Stimulated activated CD8-positive, alpha-beta memory T cell treated with anti-CD3 and anti-CD28 coated beads, Interleukin-7, amount 100 ng/mL, for 24 hours (primary cell): Measurements from ENCODE around the gene NIPAL3.
"Not testable (repeated sequence)": the region's sequence is repeated elsewhere in the genome, so short reads cannot be mapped to it uniquely, and the experiment has no call there.

ENCODE experiments used
- DNase-seq: peaks from one replicate; pipeline ENCODE4 v3.0.0-alpha.2; 2020; ENCODE audit warnings: low read depth

The NIPAL3 gene

GRCh38 chr1:24421502-24421901 is 5.9 kb downstream of the NIPAL3 start:
- no peak for DNase-seq

- DNase-seq, result no peak
These were observed 8.6 kb downstream of the NIPAL3 start for GRCh38 chr1:24424207-24424606.

- DNase-seq, result no peak
These were observed 9.4 kb downstream of the NIPAL3 start for GRCh38 chr1:24424990-24425389.

- no peak for DNase-seq
These were observed 9.8 kb downstream of the NIPAL3 start for GRCh38 chr1:24425441-24425840.

GRCh38 chr1:24425922-24426321 is 10.3 kb downstream of the NIPAL3 start:
- no peak for DNase-seq

GRCh38 chr1:24426744-24427544 is 11.3 kb downstream of the NIPAL3 start:
- DNase-seq, result no peak

- no peak for DNase-seq
These were observed 11.9 kb downstream of the NIPAL3 start for GRCh38 chr1:24427545-24427862.

GRCh38 chr1:24435782-24436365 is 20.3 kb downstream of the NIPAL3 start:
- DNase-seq, result no peak

- no peak for DNase-seq
These were observed 22.2 kb downstream of the NIPAL3 start for GRCh38 chr1:24437631-24438396.

GRCh38 chr1:24438423-24438901 is 22.9 kb downstream of the NIPAL3 start:
- no peak for DNase-seq

GRCh38 chr1:24440436-24440835 is 24.8 kb downstream of the NIPAL3 start:
- no peak for DNase-seq

GRCh38 chr1:24441480-24441879 is 25.9 kb downstream of the NIPAL3 start:
- DNase-seq, result no peak

- DNase-seq, result no peak
These were observed 26.5 kb downstream of the NIPAL3 start for GRCh38 chr1:24441996-24442668.

GRCh38 chr1:24442764-24443163 is 27.2 kb downstream of the NIPAL3 start:
- DNase-seq, result no peak

GRCh38 chr1:24443241-24443656 is 27.6 kb downstream of the NIPAL3 start:
- DNase-seq, result no peak

GRCh38 chr1:24446446-24446845 is 30.8 kb downstream of the NIPAL3 start:
- DNase-seq, result not testable (repeated sequence)

- no peak for DNase-seq
These were observed 34.7 kb downstream of the NIPAL3 start for GRCh38 chr1:24450316-24450715.

- DNase-seq, result no peak
These were observed 35.3 kb downstream of the NIPAL3 start for GRCh38 chr1:24450857-24451397.

- DNase-seq, result no peak
These were observed 36.1 kb downstream of the NIPAL3 start for GRCh38 chr1:24451746-24452145.

GRCh38 chr1:24452922-24453485 is 37.4 kb downstream of the NIPAL3 start:
- DNase-seq, result no peak

GRCh38 chr1:24454673-24455072 is 39.1 kb downstream of the NIPAL3 start:
- no peak for DNase-seq

GRCh38 chr1:24455272-24455671 is 39.7 kb downstream of the NIPAL3 start:
- DNase-seq, result no peak
